Neural progenitor cell (in vitro differentiated cells): Measurements from ENCODE around the gene WWOX.

Experiments
- EZH2 ChIP-seq: fragments of 200-600 bp; sonication (generic); IDR thresholded peaks from 2 replicates; pipeline ENCODE4 v1.6.1; 2017; ENCODE audit warnings: antibody characterized with exemption, mild to moderate bottlenecking, moderate library complexity
- EZH2phosphoT487 ChIP-seq: fragments of 200-600 bp; sonication (generic); IDR thresholded peaks from 2 replicates; pipeline ENCODE4 v1.6.1; 2017; ENCODE audit warnings: antibody characterized with exemption
- TF ChIP-seq, protein P1 (sequence below): fragments of 200-600 bp; sonication (generic); IDR thresholded peaks from 2 replicates; pipeline ENCODE4 v1.5.1; 2017; ENCODE audit warnings: antibody characterized with exemption, mild to moderate bottlenecking

DNA sequence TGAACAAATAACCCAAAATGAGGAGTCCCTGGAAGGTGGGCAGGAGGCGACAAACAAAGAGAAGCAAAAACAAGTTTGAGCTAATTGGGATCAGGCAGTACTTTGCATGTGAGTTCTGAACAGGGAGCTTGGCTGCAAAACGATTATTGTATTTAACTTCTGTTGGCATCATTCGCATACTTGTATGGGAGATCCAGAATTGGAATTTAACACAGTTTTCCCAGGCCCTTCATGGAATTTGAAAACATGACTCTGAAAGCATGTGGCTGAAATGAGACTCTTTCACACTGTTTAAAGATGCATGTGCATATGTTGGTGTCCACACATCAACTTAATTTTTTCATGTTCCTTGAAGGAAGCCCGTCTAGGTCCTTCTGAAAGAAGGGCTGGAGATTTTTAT, 674.3 kb downstream of the WWOX start:
- TF ChIP-seq EZH2phosphoT487 (no peak), EZH2 (no peak)
- TF ChIP-seq, protein P1, sequence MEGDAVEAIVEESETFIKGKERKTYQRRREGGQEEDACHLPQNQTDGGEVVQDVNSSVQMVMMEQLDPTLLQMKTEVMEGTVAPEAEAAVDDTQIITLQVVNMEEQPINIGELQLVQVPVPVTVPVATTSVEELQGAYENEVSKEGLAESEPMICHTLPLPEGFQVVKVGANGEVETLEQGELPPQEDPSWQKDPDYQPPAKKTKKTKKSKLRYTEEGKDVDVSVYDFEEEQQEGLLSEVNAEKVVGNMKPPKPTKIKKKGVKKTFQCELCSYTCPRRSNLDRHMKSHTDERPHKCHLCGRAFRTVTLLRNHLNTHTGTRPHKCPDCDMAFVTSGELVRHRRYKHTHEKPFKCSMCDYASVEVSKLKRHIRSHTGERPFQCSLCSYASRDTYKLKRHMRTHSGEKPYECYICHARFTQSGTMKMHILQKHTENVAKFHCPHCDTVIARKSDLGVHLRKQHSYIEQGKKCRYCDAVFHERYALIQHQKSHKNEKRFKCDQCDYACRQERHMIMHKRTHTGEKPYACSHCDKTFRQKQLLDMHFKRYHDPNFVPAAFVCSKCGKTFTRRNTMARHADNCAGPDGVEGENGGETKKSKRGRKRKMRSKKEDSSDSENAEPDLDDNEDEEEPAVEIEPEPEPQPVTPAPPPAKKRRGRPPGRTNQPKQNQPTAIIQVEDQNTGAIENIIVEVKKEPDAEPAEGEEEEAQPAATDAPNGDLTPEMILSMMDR, result no peak
